Stomach (tissue), 4 donors: Measurements from ENCODE around the gene MB21D2.

Experiments used
- CTCF ChIP-seq, 7 experiments: fragments of 450-650 bp in 4 of 7; fragments of 200-600 bp in 3 of 7; sonication (generic) in 3 of 7; IDR thresholded peaks; one replicate each; pipeline ENCODE4 v1.5.1; 2016 to 2019; ENCODE audit warnings: antibody characterized with exemption in 7 of 7, control low read depth in 2 of 7, mild to moderate bottlenecking in 1 of 7
- POLR2A ChIP-seq, 4 donors: fragments of 450-650 bp; IDR thresholded peaks; one replicate each; pipeline ENCODE4 v1.6.1; 2016; ENCODE audit warnings: antibody characterized with exemption in 4 of 4, control low read depth in 2 of 4, mild to moderate bottlenecking in 1 of 4, moderate library complexity in 1 of 4
- POLR2AphosphoS5 ChIP-seq, 3 donors: sonication (generic); formaldehyde crosslinking; IDR thresholded peaks; one replicate each; pipeline ENCODE4 v1.6.1; 2016; ENCODE audit warnings: antibody characterized with exemption in 3 of 3

- TF ChIP-seq POLR2AphosphoS5 (IDR thresholded peaks at IDR 0.05), result no peak
- TF ChIP-seq CTCF (IDR thresholded peaks at IDR 0.05), result no peak
- TF ChIP-seq POLR2A (IDR thresholded peaks at IDR 0.05), result no peak
Measured at GRCh38 chr3:192805711-192806110, 111.9 kb downstream of the MB21D2 start.
